DMS114 treated with DMSO at 0.1 percent for 48 hours (cell line): Measurements from ENCODE around the gene ERC1.
A peak's percentile ranks its signal among the peaks of the same experiment; 100 is the strongest.
"Not testable (repeated sequence)": the region's sequence is repeated elsewhere in the genome, so short reads cannot be mapped to it uniquely, and the experiment has no call there.

Experiments used
- DNase-seq: peaks from one replicate; lab custom pipeline; 2025; ENCODE audit not compliant: unreplicated experiment; lab: John Stamatoyannopoulos, UW

Gene ERC1

GRCh38 chr12:1071182-1071581 is 80.2 kb downstream of the ERC1 start:
- no peak for DNase-seq

- DNase-seq: no peak
Measured at GRCh38 chr12:1073652-1074051, 82.6 kb downstream of the ERC1 start.

- no peak for DNase-seq
Measured at GRCh38 chr12:1077036-1077803, 86.2 kb downstream of the ERC1 start.

- no peak for DNase-seq
Measured at GRCh38 chr12:1078002-1078401, 87.0 kb downstream of the ERC1 start.

- no peak for DNase-seq
Measured at GRCh38 chr12:1080520-1081223, 89.6 kb downstream of the ERC1 start.

- DNase-seq: peak; percentile 70
Measured at GRCh38 chr12:1083151-1083888, 92.3 kb downstream of the ERC1 start.

- DNase-seq: peak; percentile 70
Measured at GRCh38 chr12:1083889-1084262, 92.9 kb downstream of the ERC1 start.

GRCh38 chr12:1091350-1091749 is 100.3 kb downstream of the ERC1 start:
- peak; percentile 39 for DNase-seq

GRCh38 chr12:1093166-1093751 is 102.2 kb downstream of the ERC1 start:
- peak; percentile 69 for DNase-seq

GRCh38 chr12:1094714-1095113 is 103.7 kb downstream of the ERC1 start:
- DNase-seq: no peak

- no peak for DNase-seq
Measured at GRCh38 chr12:1099158-1099557, 108.1 kb downstream of the ERC1 start.

GRCh38 chr12:1099618-1100017 is 108.6 kb downstream of the ERC1 start:
- DNase-seq: not testable (repeated sequence)

GRCh38 chr12:1102115-1102514 is 111.1 kb downstream of the ERC1 start:
- no peak for DNase-seq

- DNase-seq: no peak
Measured at GRCh38 chr12:1102791-1103450, 111.9 kb downstream of the ERC1 start.

GRCh38 chr12:1103632-1104031 is 112.6 kb downstream of the ERC1 start:
- no peak for DNase-seq

- DNase-seq: no peak
Measured at GRCh38 chr12:1104088-1104800, 113.2 kb downstream of the ERC1 start.

- DNase-seq: no peak
Measured at GRCh38 chr12:1107669-1108068, 116.6 kb downstream of the ERC1 start.

GRCh38 chr12:1108276-1108675 is 117.3 kb downstream of the ERC1 start:
- DNase-seq: no peak

GRCh38 chr12:1115484-1116231 is 124.6 kb downstream of the ERC1 start:
- DNase-seq: no peak

GRCh38 chr12:1117371-1117770 is 126.3 kb downstream of the ERC1 start:
- DNase-seq: no peak
